T1000 (cell line): Measurements from ENCODE around the gene ZNF439.
"Not testable (repeated sequence)": the region's sequence is repeated elsewhere in the genome, so short reads cannot be mapped to it uniquely, and the experiment has no call there.

ENCODE experiments used
- DNase-seq: peaks from one replicate; lab custom pipeline; 2025; ENCODE audit warnings: mixed read lengths; lab: John Stamatoyannopoulos, UW

The ZNF439 gene

GRCh38 chr19:11868188-11868587, 19.7 kb downstream of the ZNF439 start:
- no peak for DNase-seq

- DNase-seq, result no peak
Observed at GRCh38 chr19:11872624-11873023, 24.1 kb downstream of the ZNF439 start.

- no peak for DNase-seq
Observed at GRCh38 chr19:11873762-11874161, 25.2 kb downstream of the ZNF439 start.

- DNase-seq, result not testable (repeated sequence)
Observed at GRCh38 chr19:11879687-11880266, 31.3 kb downstream of the ZNF439 start.

- no peak for DNase-seq
Observed at GRCh38 chr19:11880598-11880997, 32.1 kb downstream of the ZNF439 start.

- DNase-seq, result peak; percentile 36
Observed at GRCh38 chr19:11881151-11881800, 32.8 kb downstream of the ZNF439 start.

- DNase-seq, result no peak
Observed at GRCh38 chr19:11882606-11883005, 34.1 kb downstream of the ZNF439 start.

- no peak for DNase-seq
Observed at GRCh38 chr19:11887234-11887610, 38.7 kb downstream of the ZNF439 start.

- peak; percentile 69 for DNase-seq
Observed at GRCh38 chr19:11887611-11888531, 39.3 kb downstream of the ZNF439 start, which contains the start of gene ZNF69. ZNF69 (plus strand) TSS chr19:11887782; CDS start chr19:11887924, 142 bp downstream.

- DNase-seq, result not testable (repeated sequence)
Observed at GRCh38 chr19:11889901-11890300, 41.4 kb downstream of the ZNF439 start.

- DNase-seq, result no peak
Observed at GRCh38 chr19:11890634-11891033, 42.1 kb downstream of the ZNF439 start.

GRCh38 chr19:11894851-11895250, 46.3 kb downstream of the ZNF439 start:
- no peak for DNase-seq

- no peak for DNase-seq
Observed at GRCh38 chr19:11902228-11902627, 53.7 kb downstream of the ZNF439 start.

GRCh38 chr19:11905928-11906327, 57.4 kb downstream of the ZNF439 start:
- DNase-seq, result no peak

GRCh38 chr19:11911937-11912336, 63.4 kb downstream of the ZNF439 start:
- not testable (repeated sequence) for DNase-seq

- not testable (repeated sequence) for DNase-seq
Observed at GRCh38 chr19:11914417-11915051, 66.0 kb downstream of the ZNF439 start.
